Upper lobe of right lung (tissue), 1 donor: ENCODE measurements around the gene PDE3A. TPM values are rescaled to one million over a fixed set of nuclear protein-coding genes. Genes with fewer than 3 reads are reported as not detected.

Source experiments
- ATAC-seq: fragments of 200-7000 bp; cut with Tn5 transposase; one replicate; pipeline ENCODE4 v1.9.1; 2020; ENCODE audit warnings: mild to moderate bottlenecking, moderate library complexity
- DNase-seq: peaks from one replicate; pipeline ENCODE4 v3.0.0-alpha.2; 2020
- H3K27ac ChIP-seq: fragments of 200-600 bp; one replicate; pipeline ENCODE4 v1.8.0; 2022
- H3K27me3 ChIP-seq: fragments of 200-600 bp; one replicate; pipeline ENCODE4 v1.8.0; 2022; ENCODE audit warnings: mild to moderate bottlenecking
- H3K36me3 ChIP-seq: fragments of 200-600 bp; one replicate; pipeline ENCODE4 v1.8.0; 2022
- H3K4me1 ChIP-seq: fragments of 200-600 bp; one replicate; pipeline ENCODE4 v1.8.0; 2022
- H3K4me3 ChIP-seq: fragments of 200-600 bp; one replicate; pipeline ENCODE4 v1.8.0; 2022; ENCODE audit warnings: mild to moderate bottlenecking
- H3K9me3 ChIP-seq: fragments of 200-600 bp; one replicate; pipeline ENCODE4 v1.8.0; 2022
- intact Hi-C: fragments of 100-400 bp; cut with DNase I; formaldehyde crosslinking; loops from one replicate; pipeline ENCODE4 v1.11.0; 2022
- total RNA-seq: library from RNA; stranded (reverse); fragmentation: NEBNext Ultra II Directional; extraction: Animal tissue kit (Norgen Biotek cat#: 25700); gene quantifications from one replicate; pipeline ENCODE4 v1.2.1, GENCODE V29; 2021
- TF ChIP-seq, protein P1 (sequence below): fragments of 200-600 bp; IDR thresholded peaks from one replicate; pipeline ENCODE4 v1.8.0; 2022; ENCODE audit warnings: antibody characterized with exemption
- donor health status: DM: no; HTN: yes; CAD: no; lungs with severe emphysema.

The PDE3A gene
- total RNA-seq, 1 donor from 2014 or later: 8.4 TPM

DNA sequence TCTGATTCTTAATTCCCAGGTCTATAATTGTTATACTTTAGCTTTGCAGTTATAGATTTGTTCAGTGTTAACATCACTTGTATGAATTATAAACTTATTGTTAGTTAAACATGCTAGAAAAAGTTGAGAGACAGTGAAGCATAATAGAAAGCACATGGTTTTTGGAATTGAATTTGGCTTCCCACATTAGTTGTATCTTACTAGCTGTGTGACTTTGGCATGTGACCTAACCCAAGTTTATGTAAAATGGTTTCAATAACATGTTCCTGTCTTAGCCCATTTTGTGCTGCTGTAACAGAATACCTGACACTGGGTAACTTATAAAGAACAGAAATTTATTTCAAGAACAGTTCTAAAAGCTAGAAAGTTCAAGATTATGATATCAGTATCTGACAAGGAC, 146.3 kb downstream of the PDE3A start:
- Histone ChIP-seq H3K27ac (no peak overlapping the region), H3K4me1 (no peaks in the 10 kb centered on the region), H3K9me3 (no peaks in the 10 kb centered on the region), H3K36me3 (no peaks in the 10 kb centered on the region), H3K27me3 (no peaks in the 10 kb centered on the region), H3K4me3 (no peak overlapping the region)
- ATAC-seq (no peak), DNase-seq (no peak)
- TF ChIP-seq, protein P1, sequence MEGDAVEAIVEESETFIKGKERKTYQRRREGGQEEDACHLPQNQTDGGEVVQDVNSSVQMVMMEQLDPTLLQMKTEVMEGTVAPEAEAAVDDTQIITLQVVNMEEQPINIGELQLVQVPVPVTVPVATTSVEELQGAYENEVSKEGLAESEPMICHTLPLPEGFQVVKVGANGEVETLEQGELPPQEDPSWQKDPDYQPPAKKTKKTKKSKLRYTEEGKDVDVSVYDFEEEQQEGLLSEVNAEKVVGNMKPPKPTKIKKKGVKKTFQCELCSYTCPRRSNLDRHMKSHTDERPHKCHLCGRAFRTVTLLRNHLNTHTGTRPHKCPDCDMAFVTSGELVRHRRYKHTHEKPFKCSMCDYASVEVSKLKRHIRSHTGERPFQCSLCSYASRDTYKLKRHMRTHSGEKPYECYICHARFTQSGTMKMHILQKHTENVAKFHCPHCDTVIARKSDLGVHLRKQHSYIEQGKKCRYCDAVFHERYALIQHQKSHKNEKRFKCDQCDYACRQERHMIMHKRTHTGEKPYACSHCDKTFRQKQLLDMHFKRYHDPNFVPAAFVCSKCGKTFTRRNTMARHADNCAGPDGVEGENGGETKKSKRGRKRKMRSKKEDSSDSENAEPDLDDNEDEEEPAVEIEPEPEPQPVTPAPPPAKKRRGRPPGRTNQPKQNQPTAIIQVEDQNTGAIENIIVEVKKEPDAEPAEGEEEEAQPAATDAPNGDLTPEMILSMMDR: no peak
- intact Hi-C loops: no loop called here

DNA sequence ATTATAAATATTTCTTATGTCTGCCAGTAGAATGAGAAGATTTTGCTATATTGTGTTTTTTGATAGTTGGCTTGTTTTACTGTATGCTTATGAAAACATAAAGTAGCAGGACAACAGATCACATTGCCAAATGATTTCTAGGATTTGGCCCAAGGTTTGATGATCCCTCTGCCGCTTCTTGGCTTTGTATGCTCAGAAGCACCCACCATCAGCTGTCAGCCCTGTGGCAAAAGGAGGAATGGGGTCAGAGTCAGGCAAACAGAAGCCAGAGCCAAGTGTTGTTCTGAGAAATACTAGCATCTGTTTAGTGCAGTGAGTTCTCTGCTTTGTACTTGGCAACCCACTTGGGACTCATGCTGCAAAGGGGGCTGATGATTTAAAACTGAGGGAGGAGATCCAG, 152.2 kb downstream of the PDE3A start:
- ATAC-seq (no peak), DNase-seq (no peak)
- Histone ChIP-seq H3K27me3 (no peaks in the 10 kb centered on the region), H3K9me3 (no peaks in the 10 kb centered on the region), H3K36me3 (no peaks in the 10 kb centered on the region), H3K27ac (no peak overlapping the region), H3K4me1 (no peaks in the 10 kb centered on the region), H3K4me3 (no peak overlapping the region)
- TF ChIP-seq, protein P1: no peak
- intact Hi-C loops: no loop called here

DNA sequence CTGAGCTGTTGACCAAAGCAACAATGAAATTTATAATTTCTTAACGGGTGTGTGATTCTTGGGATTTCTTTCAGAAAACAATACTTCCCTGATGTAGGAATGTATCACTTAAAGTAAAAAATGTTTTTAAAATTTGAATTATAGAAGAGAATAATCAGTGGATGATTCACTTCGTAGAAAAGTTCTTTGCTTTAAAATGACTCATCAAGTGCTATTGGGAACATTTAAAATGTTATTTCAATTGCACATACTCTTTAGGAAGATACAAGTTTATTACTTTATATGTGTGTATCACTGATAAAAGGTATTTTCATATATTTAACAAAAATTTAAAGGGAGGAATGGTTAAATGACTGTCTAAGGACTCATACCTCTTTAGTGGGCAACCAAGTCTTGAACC, 155.3 kb downstream of the PDE3A start:
- H3K27ac ChIP-seq: no peak overlapping the region
- TF ChIP-seq, protein P1: no peak
- H3K9me3 ChIP-seq: no peaks in the 10 kb centered on the region
- DNase-seq (no peak), ATAC-seq (no peak)
- intact Hi-C loops: no loop called here
- no peak overlapping the region for H3K4me3 ChIP-seq
- no peaks in the 10 kb centered on the region for H3K27me3 ChIP-seq
- no peaks in the 10 kb centered on the region for H3K36me3 ChIP-seq
- no peaks in the 10 kb centered on the region for H3K4me1 ChIP-seq

DNA sequence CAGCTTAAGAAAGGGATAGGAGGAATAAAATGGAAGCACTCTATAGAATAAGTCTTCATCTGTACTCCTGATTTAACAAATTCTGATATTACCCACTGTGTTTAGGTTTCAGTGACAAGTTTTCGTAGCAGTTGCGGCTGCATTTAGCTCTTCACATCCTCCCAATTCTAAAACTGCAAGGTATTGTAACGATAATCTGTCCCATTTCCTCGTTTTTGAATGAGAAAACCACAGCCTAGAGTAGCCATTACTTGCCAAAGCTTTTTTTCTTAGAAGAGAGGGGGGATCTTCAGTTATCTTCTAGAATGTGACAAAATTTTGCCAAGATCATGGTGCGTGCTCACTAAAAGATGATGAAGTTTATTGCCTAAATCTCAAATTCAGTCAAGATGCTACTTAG, 155.8 kb downstream of the PDE3A start:
- TF ChIP-seq, protein P1: no peak
- H3K9me3 ChIP-seq: no peaks in the 10 kb centered on the region
- H3K4me1 ChIP-seq: no peaks in the 10 kb centered on the region
- no peak overlapping the region for H3K27ac ChIP-seq
- intact Hi-C loops: no loop called here
- no peaks in the 10 kb centered on the region for H3K36me3 ChIP-seq
- no peak for ATAC-seq
- no peak overlapping the region for H3K4me3 ChIP-seq
- no peaks in the 10 kb centered on the region for H3K27me3 ChIP-seq
- DNase-seq: no peak

DNA sequence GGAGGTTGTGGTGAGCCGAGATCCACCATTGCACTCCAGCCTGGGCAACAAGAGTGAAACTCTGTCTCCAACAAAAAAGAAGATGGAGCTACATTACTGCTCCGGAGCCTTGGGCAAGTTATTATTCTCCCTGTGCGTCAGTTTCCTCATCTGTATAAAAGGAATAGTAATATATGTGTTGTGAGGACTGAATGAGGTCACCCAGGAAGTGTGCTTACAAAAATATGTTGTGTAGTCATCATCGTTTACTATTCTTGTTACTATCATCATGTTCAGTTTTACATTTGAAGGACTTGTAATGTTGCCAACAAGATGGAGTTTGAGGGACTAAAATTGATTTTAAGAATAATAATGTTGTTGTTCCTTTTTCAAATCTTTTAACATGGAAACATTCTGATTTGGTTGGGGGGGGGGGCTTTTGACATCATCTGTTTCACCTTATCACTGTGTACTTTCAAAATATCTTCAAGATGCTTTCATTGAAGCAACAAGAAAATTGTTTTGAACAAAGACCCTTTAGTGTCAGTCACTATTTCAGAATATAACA, 156.8 kb downstream of the PDE3A start:
- Histone ChIP-seq H3K4me3 (no peak overlapping the region), H3K4me1 (no peaks in the 10 kb centered on the region), H3K36me3 (no peaks in the 10 kb centered on the region), H3K9me3 (no peaks in the 10 kb centered on the region), H3K27ac (no peak overlapping the region), H3K27me3 (no peaks in the 10 kb centered on the region)
- intact Hi-C loops: no loop called here
- no peak for DNase-seq
- no peak for ATAC-seq
- TF ChIP-seq, protein P1: no peak
